ENCODE data around the gene BEND3. TPM values are rescaled to one million over a fixed set of nuclear protein-coding genes. Genes with fewer than 3 reads are reported as not detected.

The BEND3 gene
- total RNA-seq, 1 experiment from 2014 or later, result 70.2 TPM

- no peak overlapping the region for H4K8ac ChIP-seq (replicated peaks; ENCODE audit: insufficient read length, low read depth, low read length)
- DNase-seq, result no peak
- Mint-ChIP-seq H3K4me3 (no peak overlapping the region), H3K4me1 (peaks cover 37 to 44% of the 10 kb centered on the region in 2 experiments), H3K27me3 (ENCODE audit: low read depth) (no peaks in the 10 kb centered on the region), H3K36me3 (ENCODE audit: insufficient read depth in 1 of 3, low read depth in 3 of 3) (peaks cover 3 to 35% (median 26%) of the 10 kb centered on the region in 3 experiments; a peak in 6 of 7 replicates), H3K27ac (peak overlapping the region; percentile 52 to 92 (median 81)), H3K9me3 (no peaks in the 10 kb centered on the region)
- H4K20me1 ChIP-seq (ENCODE audit: control insufficient read depth, insufficient read depth, insufficient read length), result no peaks in the 10 kb centered on the region
- H3K27ac ChIP-seq (ENCODE audit: insufficient read length, low read depth, low read length), result no peak overlapping the region
- no peak for TF ChIP-seq CTCF (conservative IDR thresholded peaks at IDR 0.05)
- H3K4ac ChIP-seq (ENCODE audit: low read depth, low read length), result no peak overlapping the region
- H3K56ac ChIP-seq (ENCODE audit: insufficient read length, low read depth, low read length), result no peak overlapping the region
- H3K4me1 ChIP-seq (ENCODE audit: insufficient read depth, low read length), result peaks cover 14% of the 10 kb centered on the region
- no peaks in the 10 kb centered on the region for H3K27me3 ChIP-seq (ENCODE audit: insufficient read depth, low read length)
- H2BK12ac ChIP-seq (ENCODE audit: insufficient read length, low read depth, low read length), result no peak overlapping the region
- peak overlapping the region; percentile 60; the same call in 1 of the 2 replicates for H3K14ac ChIP-seq (ENCODE audit: insufficient read depth, low read length)
- no peak overlapping the region for H3K18ac ChIP-seq (ENCODE audit: insufficient read length, low read depth, low read length)
- no peak overlapping the region for H3K4me2 ChIP-seq (ENCODE audit: insufficient read depth, insufficient read length, low read length)
- WGBS (ENCODE audit: extremely low coverage, insufficient read length, low lambda C conversion rate), result no CpG with 5 or more reads among the region's 17 CpGs
- H3K23me2 ChIP-seq (ENCODE audit: insufficient read length, low read depth, low read length, poor library complexity, severe bottlenecking), result no peaks in the 10 kb centered on the region
- H3K79me1 ChIP-seq (ENCODE audit: insufficient read depth, low read depth, low read length, poor library complexity, severe bottlenecking), result peaks cover 5% of the 10 kb centered on the region
- no peak overlapping the region for H4K5ac ChIP-seq (ENCODE audit: insufficient read length, low read depth, low read length)
- no peak overlapping the region for H2AFZ ChIP-seq (ENCODE audit: low read length)
- H3K23ac ChIP-seq (ENCODE audit: insufficient read length, low read depth, low read length), result no peak overlapping the region
- H2BK20ac ChIP-seq (ENCODE audit: low read depth, low read length, poor library complexity, severe bottlenecking), result no peak overlapping the region
- no peak overlapping the region for H2BK5ac ChIP-seq (ENCODE audit: insufficient read length, low read length)
- no peak overlapping the region for H3K9ac ChIP-seq (ENCODE audit: extremely low read depth, insufficient read length, low read length)
- H3K79me2 ChIP-seq (ENCODE audit: insufficient read depth, low read length), result peaks cover 7% of the 10 kb centered on the region; the same call in 1 of the 2 replicates
- H2BK15ac ChIP-seq (ENCODE audit: low read depth, low read length), result no peak overlapping the region
- no peaks in the 10 kb centered on the region for H3K9me3 ChIP-seq (ENCODE audit: control insufficient read depth, low read depth, low read length)
- H3T11ph ChIP-seq (ENCODE audit: low read length), result no peak overlapping the region
- H2AK5ac ChIP-seq (ENCODE audit: insufficient read length, low read length), result no peak overlapping the region
- H4K91ac ChIP-seq (ENCODE audit: insufficient read length, low read depth, low read length), result no peak overlapping the region
- H2BK120ac ChIP-seq (ENCODE audit: low read depth, low read length, poor library complexity, severe bottlenecking), result no peak overlapping the region
Measured at GRCh38 chr6:107108201-107108890, 7.0 kb downstream of the BEND3 start.

All from H9 (cell line).